DND-41 (cell line): Measurements from ENCODE around the gene GCN1.

ENCODE experiments used
- EZH2 ChIP-seq: IDR thresholded peaks from 3 replicates; pipeline ENCODE4 v1.6.1; 2012; ENCODE audit warnings: borderline replicate concordance, low read depth, mild to moderate bottlenecking, moderate library complexity, low read length, inconsistent platforms; ENCODE audit not compliant: severe bottlenecking
- TF ChIP-seq, protein P1 (sequence below): IDR thresholded peaks from 2 replicates; pipeline ENCODE4 v1.5.1; 2012; ENCODE audit warnings: borderline replicate concordance, low read length, moderate library complexity, mild to moderate bottlenecking; ENCODE audit not compliant: poor library complexity, severe bottlenecking; ENCODE audit errors: extremely low read depth

DNA sequence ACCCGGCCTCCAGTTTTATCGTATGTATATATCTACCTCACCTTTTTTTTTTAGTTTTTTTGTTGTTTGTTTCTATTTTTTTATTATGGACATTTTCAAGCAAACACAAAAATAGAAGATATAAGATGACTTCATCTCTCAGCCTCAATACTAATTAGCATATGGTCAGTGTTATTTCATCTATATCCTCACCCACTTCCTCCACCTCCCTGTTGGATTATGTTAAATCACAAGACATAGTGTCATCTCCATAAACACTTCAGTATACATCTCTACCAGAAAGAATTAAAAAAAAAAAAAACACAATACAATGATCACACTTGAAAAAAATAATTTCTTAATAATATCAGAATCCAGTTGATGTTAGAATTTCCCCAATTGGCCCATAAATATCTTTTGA lies 112.9 kb downstream of the GCN1 start:
- TF ChIP-seq, protein P1, sequence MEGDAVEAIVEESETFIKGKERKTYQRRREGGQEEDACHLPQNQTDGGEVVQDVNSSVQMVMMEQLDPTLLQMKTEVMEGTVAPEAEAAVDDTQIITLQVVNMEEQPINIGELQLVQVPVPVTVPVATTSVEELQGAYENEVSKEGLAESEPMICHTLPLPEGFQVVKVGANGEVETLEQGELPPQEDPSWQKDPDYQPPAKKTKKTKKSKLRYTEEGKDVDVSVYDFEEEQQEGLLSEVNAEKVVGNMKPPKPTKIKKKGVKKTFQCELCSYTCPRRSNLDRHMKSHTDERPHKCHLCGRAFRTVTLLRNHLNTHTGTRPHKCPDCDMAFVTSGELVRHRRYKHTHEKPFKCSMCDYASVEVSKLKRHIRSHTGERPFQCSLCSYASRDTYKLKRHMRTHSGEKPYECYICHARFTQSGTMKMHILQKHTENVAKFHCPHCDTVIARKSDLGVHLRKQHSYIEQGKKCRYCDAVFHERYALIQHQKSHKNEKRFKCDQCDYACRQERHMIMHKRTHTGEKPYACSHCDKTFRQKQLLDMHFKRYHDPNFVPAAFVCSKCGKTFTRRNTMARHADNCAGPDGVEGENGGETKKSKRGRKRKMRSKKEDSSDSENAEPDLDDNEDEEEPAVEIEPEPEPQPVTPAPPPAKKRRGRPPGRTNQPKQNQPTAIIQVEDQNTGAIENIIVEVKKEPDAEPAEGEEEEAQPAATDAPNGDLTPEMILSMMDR = no peak
- no peak for TF ChIP-seq EZH2
